ENCODE measurements around the gene PCGF5.

GRCh38 chr10:91311601-91312381, 91.3 kb downstream of the PCGF5 start:
- no peak for TF ChIP-seq CTCF (IDR thresholded peaks at IDR 0.05; ENCODE audit: insufficient read depth, low read length)
- TF ChIP-seq GABPA (IDR thresholded peaks at IDR 0.05; ENCODE audit: low read depth), result no peak
- no peak for TF ChIP-seq POLR2AphosphoS5 (IDR thresholded peaks at IDR 0.05; ENCODE audit: low read depth)
- no peak for TF ChIP-seq REST (IDR thresholded peaks at IDR 0.05; ENCODE audit: insufficient replicate concordance, low read depth)

Measured in HL-60 (cell line).